ENCODE results near the gene RIOK1.

Gene RIOK1

DNA sequence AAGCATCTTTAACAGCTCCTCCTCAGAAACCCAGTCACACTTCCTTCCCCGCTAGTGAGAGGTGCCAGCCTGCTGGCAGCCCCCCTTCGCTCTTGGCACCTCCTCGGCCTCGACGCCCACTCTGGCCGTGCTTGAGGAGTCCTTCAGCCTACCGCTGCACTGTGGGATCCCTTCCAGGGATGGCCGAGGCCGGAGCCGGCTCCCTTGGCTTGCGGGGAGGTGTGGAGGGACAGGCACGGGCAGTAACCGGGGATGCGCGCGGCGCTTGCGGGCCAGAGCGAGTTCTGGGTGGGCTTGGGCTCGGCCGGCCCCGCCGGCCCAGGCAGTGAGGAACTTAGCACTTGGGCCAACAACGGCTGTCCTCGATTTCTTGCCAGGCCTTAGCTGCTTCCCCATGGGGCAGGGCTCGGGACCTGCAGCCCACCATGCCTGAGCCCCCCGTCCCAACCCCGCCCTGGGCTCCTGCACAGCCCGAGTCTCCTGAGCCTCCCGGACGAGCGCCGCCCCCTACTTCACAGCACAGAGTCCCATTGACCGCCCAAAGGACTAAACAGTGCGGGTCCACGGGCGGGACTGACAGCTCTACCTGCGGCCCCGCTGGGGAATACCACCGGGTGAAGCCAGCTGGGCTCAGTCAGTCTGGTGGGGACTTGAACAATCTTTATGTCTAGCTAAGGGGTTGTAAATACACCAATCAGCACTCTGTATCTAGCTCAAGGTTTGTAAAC is 51.6 kb downstream of the RIOK1 start:
- Histone ChIP-seq H3K36me3 (ENCODE audit: control insufficient read depth, insufficient read depth, low read length) (no peaks in the 10 kb centered on the region), H3K27me3 (ENCODE audit: control insufficient read depth, insufficient read depth, low read length) (no peaks in the 10 kb centered on the region), H3K4me1 (ENCODE audit: control insufficient read depth, insufficient read depth, low read length) (peaks cover under 1% of the 10 kb centered on the region; the same call in 1 of the 2 replicates), H3K9me3 (ENCODE audit: control insufficient read depth, insufficient read depth, low read depth, low read length) (0 out of 2 replicates have a peak, but pooled peaks cover 5% of the 10 kb centered on the region), H3K27ac (ENCODE audit: low read depth, low read length) (no peak overlapping the region), H3K9ac (ENCODE audit: low read length) (no peak overlapping the region), H3K4me3 (ENCODE audit: low read depth, low read length) (no peak overlapping the region)

DNA sequence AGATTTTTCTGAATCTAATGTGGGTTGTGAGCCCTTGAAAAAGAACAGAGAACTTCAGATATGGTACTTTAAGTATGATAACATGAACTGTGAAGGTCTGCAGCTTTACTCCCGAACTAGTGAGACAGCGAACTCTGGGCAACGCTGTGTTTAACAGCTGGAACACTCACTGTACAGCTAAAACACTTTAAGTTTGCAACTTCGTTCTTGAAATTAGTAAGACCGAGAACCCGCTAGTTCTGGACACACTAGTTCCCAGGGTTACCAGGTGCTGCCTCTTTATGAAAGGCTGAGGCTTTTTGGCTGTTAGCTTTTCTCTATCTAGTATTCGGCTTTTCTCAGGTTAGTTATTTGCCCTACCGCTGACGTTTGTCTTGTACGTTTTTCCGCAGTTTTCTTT is 52.9 kb downstream of the RIOK1 start:
- no peak overlapping the region for H3K4me3 ChIP-seq (ENCODE audit: low read depth, low read length)
- H3K9me3 ChIP-seq (ENCODE audit: control insufficient read depth, insufficient read depth, low read depth, low read length), result 0 out of 2 replicates have a peak, but pooled peaks cover 5% of the 10 kb centered on the region
- no peak overlapping the region for H3K27ac ChIP-seq (ENCODE audit: low read depth, low read length)
- H3K36me3 ChIP-seq (ENCODE audit: control insufficient read depth, insufficient read depth, low read length), result no peaks in the 10 kb centered on the region
- no peaks in the 10 kb centered on the region for H3K27me3 ChIP-seq (ENCODE audit: control insufficient read depth, insufficient read depth, low read length)
- H3K4me1 ChIP-seq (ENCODE audit: control insufficient read depth, insufficient read depth, low read length), result peaks cover 11% of the 10 kb centered on the region; the same call in 1 of the 2 replicates
- H3K9ac ChIP-seq (ENCODE audit: low read length), result no peak overlapping the region

DNA sequence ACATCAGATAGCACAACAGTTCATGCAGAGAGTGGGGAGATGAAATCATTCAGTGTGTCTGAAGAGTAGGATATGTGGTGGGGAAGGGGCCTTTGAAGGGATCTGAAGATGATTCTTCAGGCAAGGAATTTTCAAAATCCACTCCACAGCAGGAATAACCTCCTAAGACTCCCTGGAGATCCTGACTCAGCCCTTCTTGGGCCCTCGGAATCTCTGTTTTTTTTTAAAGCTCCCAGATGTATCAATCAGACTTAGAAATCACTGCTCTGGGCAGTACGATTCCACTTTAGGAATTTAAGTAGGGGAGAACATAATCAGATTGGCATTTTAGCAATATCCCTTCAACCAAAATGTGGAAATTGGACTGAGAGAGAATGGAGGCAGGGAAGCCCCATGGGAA is 55.5 kb downstream of the RIOK1 start:
- no peak overlapping the region for H3K4me3 ChIP-seq (ENCODE audit: low read depth, low read length)
- H3K36me3 ChIP-seq (ENCODE audit: control insufficient read depth, insufficient read depth, low read length), result no peaks in the 10 kb centered on the region
- H3K27me3 ChIP-seq (ENCODE audit: control insufficient read depth, insufficient read depth, low read length), result no peaks in the 10 kb centered on the region
- H3K9me3 ChIP-seq (ENCODE audit: control insufficient read depth, insufficient read depth, low read depth, low read length), result 0 out of 2 replicates have a peak, but pooled peaks cover 5% of the 10 kb centered on the region
- H3K4me1 ChIP-seq (ENCODE audit: control insufficient read depth, insufficient read depth, low read length), result peaks cover 11% of the 10 kb centered on the region; the same call in 1 of the 2 replicates
- H3K27ac ChIP-seq (ENCODE audit: low read depth, low read length), result no peak overlapping the region
- H3K9ac ChIP-seq (ENCODE audit: low read length), result no peak overlapping the region

DNA sequence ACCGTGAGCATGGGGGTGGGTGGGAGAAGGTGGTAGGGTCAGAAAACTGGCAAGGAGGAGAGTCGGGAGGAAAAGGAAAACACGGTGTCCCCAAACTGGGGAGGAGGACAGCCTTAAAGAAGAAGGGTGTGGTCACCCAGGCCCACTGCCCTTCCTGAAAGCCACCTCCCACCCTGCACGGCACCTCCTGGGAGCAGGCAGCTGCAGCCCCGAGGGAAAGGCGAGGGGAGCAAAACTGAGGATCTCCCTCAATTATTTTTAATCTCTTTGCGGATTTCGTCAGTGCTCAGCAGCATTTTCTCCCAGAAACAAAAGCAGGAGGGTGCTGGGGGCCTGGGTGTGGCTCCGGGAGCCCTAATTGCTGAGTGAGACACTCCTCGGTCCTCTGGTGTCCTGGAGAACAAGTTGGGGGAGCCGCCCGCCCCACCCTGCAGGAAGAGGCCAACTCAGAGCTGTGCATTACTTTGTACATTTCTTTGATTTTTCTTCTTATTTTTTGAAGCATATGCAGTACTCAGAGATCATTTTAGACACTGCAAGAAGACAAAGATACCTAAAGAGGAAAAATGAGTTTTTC is 56.4 kb downstream of the RIOK1 start:
- no peaks in the 10 kb centered on the region for H3K36me3 ChIP-seq (ENCODE audit: control insufficient read depth, insufficient read depth, low read length)
- peaks cover 11% of the 10 kb centered on the region; the same call in 1 of the 2 replicates for H3K4me1 ChIP-seq (ENCODE audit: control insufficient read depth, insufficient read depth, low read length)
- 0 out of 2 replicates have a peak, but pooled peaks cover 5% of the 10 kb centered on the region for H3K9me3 ChIP-seq (ENCODE audit: control insufficient read depth, insufficient read depth, low read depth, low read length)
- H3K4me3 ChIP-seq (ENCODE audit: low read depth, low read length), result no peak overlapping the region
- H3K9ac ChIP-seq (ENCODE audit: low read length), result no peak overlapping the region
- no peaks in the 10 kb centered on the region for H3K27me3 ChIP-seq (ENCODE audit: control insufficient read depth, insufficient read depth, low read length)
- no peak overlapping the region for H3K27ac ChIP-seq (ENCODE audit: low read depth, low read length)

DNA sequence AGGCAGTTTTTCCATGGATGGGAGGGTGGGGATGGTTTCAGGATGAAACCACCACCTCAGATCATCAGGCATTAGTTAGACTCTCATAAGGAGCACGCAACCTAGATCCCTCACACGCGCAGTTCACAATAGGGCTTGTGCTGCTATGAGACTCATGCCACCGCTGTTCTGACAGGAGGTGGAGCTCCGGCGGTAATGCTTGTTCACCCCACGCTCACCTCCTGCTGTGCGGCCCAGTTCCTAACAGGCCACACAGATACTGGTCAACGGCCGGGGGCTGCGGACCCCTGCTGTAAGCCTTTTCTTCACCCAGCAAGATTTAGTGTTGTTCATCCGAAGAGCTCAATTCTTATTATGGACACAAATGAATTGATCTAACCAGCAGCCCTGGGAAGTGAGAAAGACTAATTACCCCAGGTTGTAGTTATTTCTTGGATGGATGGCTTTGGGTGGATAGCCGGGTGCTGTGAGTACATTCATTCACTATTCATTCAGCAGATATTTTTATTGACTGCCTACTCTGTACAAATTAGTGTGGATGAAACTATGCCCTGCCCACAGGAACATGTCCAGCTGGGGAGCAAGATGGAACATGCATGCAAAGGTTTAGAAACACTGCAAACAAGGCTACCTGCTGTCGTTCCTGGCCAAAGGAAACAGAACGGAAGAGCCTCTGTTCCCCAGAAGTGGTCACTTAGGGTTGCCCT is 57.2 kb downstream of the RIOK1 start:
- no peaks in the 10 kb centered on the region for H3K36me3 ChIP-seq (ENCODE audit: control insufficient read depth, insufficient read depth, low read length)
- H3K4me3 ChIP-seq (ENCODE audit: low read depth, low read length), result no peak overlapping the region
- no peak overlapping the region for H3K9ac ChIP-seq (ENCODE audit: low read length)
- H3K27me3 ChIP-seq (ENCODE audit: control insufficient read depth, insufficient read depth, low read length), result no peaks in the 10 kb centered on the region
- 0 out of 2 replicates have a peak, but pooled peaks cover under 1% of the 10 kb centered on the region for H3K9me3 ChIP-seq (ENCODE audit: control insufficient read depth, insufficient read depth, low read depth, low read length)
- no peak overlapping the region for H3K27ac ChIP-seq (ENCODE audit: low read depth, low read length)
- peaks cover 11% of the 10 kb centered on the region; the same call in 1 of the 2 replicates for H3K4me1 ChIP-seq (ENCODE audit: control insufficient read depth, insufficient read depth, low read length)

DNA sequence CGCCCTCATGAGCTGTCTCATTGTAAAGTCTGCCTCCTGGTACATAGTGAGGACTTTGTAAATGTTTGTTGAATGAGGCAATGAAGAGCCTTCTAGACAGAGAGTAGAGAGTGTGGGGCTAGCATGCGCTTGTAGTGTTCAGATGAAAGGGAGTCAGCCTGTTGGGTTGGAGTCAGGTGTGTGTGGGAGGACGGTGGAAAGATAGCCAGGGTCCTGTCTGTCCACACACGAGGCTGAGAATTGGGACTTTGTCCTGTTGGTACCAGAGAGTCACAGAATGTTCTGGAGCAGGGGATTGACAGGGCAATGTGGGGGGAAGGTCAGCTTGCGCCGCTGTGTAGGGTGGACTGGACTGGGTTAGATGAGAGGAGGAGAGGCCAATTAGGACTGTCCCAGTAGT is 58.6 kb downstream of the RIOK1 start:
- H3K36me3 ChIP-seq (ENCODE audit: control insufficient read depth, insufficient read depth, low read length), result no peaks in the 10 kb centered on the region
- no peaks in the 10 kb centered on the region for H3K27me3 ChIP-seq (ENCODE audit: control insufficient read depth, insufficient read depth, low read length)

DNA sequence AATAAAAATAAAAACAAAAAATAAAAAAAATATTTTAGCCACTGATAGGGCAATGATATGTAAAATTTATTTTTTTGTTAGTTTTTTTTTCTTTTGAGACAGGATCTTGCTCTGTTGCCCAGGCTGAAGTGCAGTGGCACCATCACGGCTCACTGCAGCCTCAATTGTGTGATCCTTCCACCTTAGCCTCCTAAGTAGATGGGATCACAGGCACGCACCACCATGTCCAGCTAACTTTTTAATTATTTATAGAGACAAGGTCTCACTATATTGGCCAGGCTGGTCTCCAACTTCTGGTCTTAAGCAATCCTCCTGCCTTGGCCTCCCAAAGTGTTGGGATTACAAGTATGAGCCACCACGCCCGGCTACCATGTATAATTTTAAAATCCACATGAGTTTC is 59.4 kb downstream of the RIOK1 start:
- Histone ChIP-seq H3K27me3 (ENCODE audit: control insufficient read depth, insufficient read depth, low read length) (no peaks in the 10 kb centered on the region), H3K4me1 (ENCODE audit: control insufficient read depth, insufficient read depth, low read length) (peaks cover 11% of the 10 kb centered on the region; the same call in 1 of the 2 replicates), H3K36me3 (ENCODE audit: control insufficient read depth, insufficient read depth, low read length) (no peaks in the 10 kb centered on the region), H3K9ac (ENCODE audit: low read length) (no peak overlapping the region), H3K27ac (ENCODE audit: low read depth, low read length) (no peak overlapping the region), H3K4me3 (ENCODE audit: low read depth, low read length) (no peak overlapping the region), H3K9me3 (ENCODE audit: control insufficient read depth, insufficient read depth, low read depth, low read length) (no peaks in the 10 kb centered on the region)

More for the DNA sequence above, 58.6 kb downstream of the RIOK1 start:
- Histone ChIP-seq H3K4me1 (ENCODE audit: control insufficient read depth, insufficient read depth, low read length) (peaks cover 11% of the 10 kb centered on the region; the same call in 1 of the 2 replicates), H3K9ac (ENCODE audit: low read length) (no peak overlapping the region), H3K4me3 (ENCODE audit: low read depth, low read length) (no peak overlapping the region), H3K9me3 (ENCODE audit: control insufficient read depth, insufficient read depth, low read depth, low read length) (no peaks in the 10 kb centered on the region), H3K27ac (ENCODE audit: low read depth, low read length) (no peak overlapping the region)

DNA sequence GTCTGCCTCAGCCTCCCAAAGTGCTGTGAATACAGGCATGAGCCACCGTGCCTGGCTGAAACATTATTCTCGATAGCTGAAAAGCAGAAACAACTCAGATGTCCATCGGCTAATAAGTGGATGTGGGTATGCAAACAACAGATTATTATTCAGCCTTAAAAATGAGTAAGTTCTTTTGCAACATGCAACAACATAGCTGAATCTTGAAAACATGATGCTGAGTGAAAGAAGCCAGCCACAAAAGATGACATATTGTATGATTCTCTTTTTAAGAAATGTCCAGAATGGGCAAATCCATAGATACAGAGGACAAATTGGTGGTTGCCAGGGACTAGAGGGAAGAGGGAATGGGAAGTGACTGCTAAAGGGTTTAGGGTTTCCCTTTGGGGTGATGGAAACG is 61.7 kb downstream of the RIOK1 start:
- H3K36me3 ChIP-seq (ENCODE audit: control insufficient read depth, insufficient read depth, low read length), result no peaks in the 10 kb centered on the region
- no peak overlapping the region for H3K4me3 ChIP-seq (ENCODE audit: low read depth, low read length)
- H3K4me1 ChIP-seq (ENCODE audit: control insufficient read depth, insufficient read depth, low read length), result peaks cover 17% of the 10 kb centered on the region; the same call in 1 of the 2 replicates
- H3K27me3 ChIP-seq (ENCODE audit: control insufficient read depth, insufficient read depth, low read length), result no peaks in the 10 kb centered on the region
- H3K9me3 ChIP-seq (ENCODE audit: control insufficient read depth, insufficient read depth, low read depth, low read length), result no peaks in the 10 kb centered on the region
- no peak overlapping the region for H3K27ac ChIP-seq (ENCODE audit: low read depth, low read length)
- H3K9ac ChIP-seq (ENCODE audit: low read length), result no peak overlapping the region

DNA sequence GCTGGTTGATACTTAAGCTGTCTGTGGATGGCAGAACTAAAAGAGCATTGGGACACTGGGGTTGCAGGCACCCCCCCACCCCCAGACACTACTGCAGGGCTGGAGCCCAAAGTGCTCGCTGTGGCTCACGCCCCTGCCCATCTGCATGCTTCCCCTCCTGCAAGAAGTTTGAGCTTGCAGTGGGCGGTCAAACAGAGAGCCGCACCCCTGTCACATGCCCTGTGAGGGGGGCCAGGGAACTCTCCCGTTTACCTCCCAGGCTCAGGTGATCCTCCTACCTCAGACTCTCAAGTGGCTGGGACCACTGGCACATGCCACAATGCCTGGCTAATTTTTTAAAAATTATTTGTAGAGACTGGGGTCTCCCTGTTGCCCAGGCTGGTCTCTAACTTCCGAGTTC is 63.3 kb downstream of the RIOK1 start:
- no peaks in the 10 kb centered on the region for H3K27me3 ChIP-seq (ENCODE audit: control insufficient read depth, insufficient read depth, low read length)
- H3K9me3 ChIP-seq (ENCODE audit: control insufficient read depth, insufficient read depth, low read depth, low read length), result 0 out of 2 replicates have a peak, but pooled peaks cover 6% of the 10 kb centered on the region
- H3K36me3 ChIP-seq (ENCODE audit: control insufficient read depth, insufficient read depth, low read length), result no peaks in the 10 kb centered on the region
- H3K4me3 ChIP-seq (ENCODE audit: low read depth, low read length), result no peak overlapping the region
- no peak overlapping the region for H3K27ac ChIP-seq (ENCODE audit: low read depth, low read length)
- H3K9ac ChIP-seq (ENCODE audit: low read length), result no peak overlapping the region
- peaks cover 7% of the 10 kb centered on the region; the same call in 1 of the 2 replicates for H3K4me1 ChIP-seq (ENCODE audit: control insufficient read depth, insufficient read depth, low read length)

DNA sequence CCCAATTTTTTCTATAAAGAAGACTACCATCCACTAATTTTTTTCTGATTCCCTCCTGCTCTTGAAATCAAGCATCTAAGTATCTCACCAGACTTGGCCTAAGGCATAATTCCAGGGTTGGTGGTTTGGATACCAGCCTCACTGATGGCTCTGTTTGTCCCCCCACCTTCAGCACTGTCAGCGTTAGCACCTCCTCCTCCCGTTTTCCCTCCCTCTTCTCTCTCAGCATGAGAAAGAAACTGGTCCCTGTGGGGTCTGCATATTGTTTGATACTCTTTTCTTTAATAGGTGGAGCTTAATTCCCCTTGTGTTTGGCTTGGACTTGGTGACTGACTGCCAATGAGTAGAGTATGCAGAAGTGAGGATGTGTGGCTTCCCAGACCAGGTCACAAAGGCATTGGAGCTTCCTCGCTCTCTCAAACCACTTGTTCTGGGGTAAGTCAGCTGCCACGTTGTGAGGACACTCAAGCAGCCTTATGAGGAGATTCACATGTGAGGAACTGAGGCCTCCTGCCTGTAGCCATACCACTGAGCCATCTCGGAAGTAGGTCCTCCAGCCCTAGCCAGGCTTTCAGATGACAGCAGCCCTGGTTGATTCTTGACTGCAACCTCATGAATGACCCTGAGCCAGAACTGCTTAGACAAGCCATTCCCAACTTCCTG is 65.2 kb downstream of the RIOK1 start:
- H3K9ac ChIP-seq (ENCODE audit: low read length), result no peak overlapping the region
- H3K4me3 ChIP-seq (ENCODE audit: low read depth, low read length), result no peak overlapping the region
- 0 out of 2 replicates have a peak, but pooled peaks cover 6% of the 10 kb centered on the region for H3K9me3 ChIP-seq (ENCODE audit: control insufficient read depth, insufficient read depth, low read depth, low read length)
- H3K4me1 ChIP-seq (ENCODE audit: control insufficient read depth, insufficient read depth, low read length), result peaks cover 7% of the 10 kb centered on the region; the same call in 1 of the 2 replicates
- no peaks in the 10 kb centered on the region for H3K27me3 ChIP-seq (ENCODE audit: control insufficient read depth, insufficient read depth, low read length)
- no peak overlapping the region for H3K27ac ChIP-seq (ENCODE audit: low read depth, low read length)
- H3K36me3 ChIP-seq (ENCODE audit: control insufficient read depth, insufficient read depth, low read length), result no peaks in the 10 kb centered on the region

Measured in HUES6 (cell line).